H1 (cell line): Measurements from ENCODE around the gene SFTPB. TPM values are rescaled to one million over a fixed set of nuclear protein-coding genes. Genes with fewer than 3 reads are reported as not detected.

Source experiments
- CTCF ChIA-PET: fragments of 300-600 bp; sonication (Branson Sonifier 250); formaldehyde crosslinking; loops from one replicate; lab custom pipeline; 2021; ENCODE audit not compliant: partially characterized antibody; lab: Charles Lee
- POLR2A ChIA-PET: fragments of 300-600 bp; sonication (Branson Sonifier 250); formaldehyde crosslinking; loops from one replicate; lab custom pipeline; 2021; ENCODE audit warnings: inconsistent platforms; ENCODE audit not compliant: partially characterized antibody; lab: Charles Lee
- DNase-seq, 2 experiments: peaks; one replicate each; pipeline versions ENCODE4 v3.0.0 to v3.0.0-alpha.2; 2010 to 2022; ENCODE audit warnings: low spot score in 2 of 2, low read depth in 1 of 2, mixed read lengths in 1 of 2
- FAIRE-seq: peaks from 2 replicates; lab custom pipeline; 2011; peaks lifted over from hg19 to GRCh38; lab: Jason Lieb, UNC
- H2AFZ ChIP-seq: 2 replicates; pipeline ENCODE4 v1.8.1; 2012; ENCODE audit warnings: low read length, inconsistent platforms
- H2AK5ac ChIP-seq: 2 replicates; pipeline ENCODE4 v1.6.1; 2013; ENCODE audit warnings: low read depth, low read length
- H2BK120ac ChIP-seq: replicated peaks from 2 replicates; pipeline ENCODE3; 2013; ENCODE audit warnings: low read depth, low read length, inconsistent platforms
- H2BK12ac ChIP-seq: 2 replicates; pipeline ENCODE4 v1.6.1; 2013; ENCODE audit warnings: low read depth, low read length
- H2BK15ac ChIP-seq: 2 replicates; pipeline ENCODE4 v1.6.1; 2013; ENCODE audit warnings: low read length
- H2BK20ac ChIP-seq: 2 replicates; pipeline ENCODE4 v1.6.1; 2013; ENCODE audit warnings: low read length
- H2BK5ac ChIP-seq: 2 replicates; pipeline ENCODE4 v1.6.1; 2013; ENCODE audit warnings: low read depth, low read length
- H3K14ac ChIP-seq: 2 replicates; pipeline ENCODE4 v1.6.1; 2013; ENCODE audit warnings: inconsistent platforms; ENCODE audit not compliant: insufficient read length
- H3K18ac ChIP-seq: 2 replicates; pipeline ENCODE4 v1.6.1; 2013; ENCODE audit warnings: low read length; ENCODE audit errors: extremely low read depth
- H3K23ac ChIP-seq: 2 replicates; pipeline ENCODE4 v1.6.1; 2013; ENCODE audit warnings: inconsistent platforms; ENCODE audit not compliant: insufficient read length
- H3K23me2 ChIP-seq: 2 replicates; pipeline ENCODE4 v1.6.1; 2013; ENCODE audit warnings: low read depth, low read length
- H3K27ac ChIP-seq: 2 replicates; pipeline ENCODE4 v1.6.1; 2011; ENCODE audit warnings: low read depth, low read length, inconsistent platforms
- H3K27me3 ChIP-seq, 4 experiments: replicated peaks in 1 of 4; 1 replicate in 1 of 4; 2 replicates in 3 of 4; pipeline versions ENCODE4 v1.6.1 to v1.8.1; 2011 to 2013; ENCODE audit warnings: low read length in 3 of 4, mild to moderate bottlenecking in 3 of 4, inconsistent platforms in 2 of 4, mixed read lengths in 2 of 4, moderate library complexity in 1 of 4; ENCODE audit not compliant: control insufficient read depth in 3 of 4, insufficient read depth in 3 of 4; ENCODE audit errors: extremely low read depth in 1 of 4
- H3K36me3 ChIP-seq, 4 experiments: 2 replicates each; pipeline versions ENCODE4 v1.6.1 to v1.8.1; 2011 to 2013; ENCODE audit warnings: mild to moderate bottlenecking in 4 of 4, low read length in 3 of 4, moderate library complexity in 2 of 4, control low read depth in 1 of 4, inconsistent platforms in 1 of 4; ENCODE audit not compliant: insufficient read depth in 4 of 4, control insufficient read depth in 2 of 4
- H3K4ac ChIP-seq: replicated peaks from 2 replicates; pipeline ENCODE3; 2013; ENCODE audit warnings: low read length, low read depth, mixed read lengths, inconsistent platforms; ENCODE audit not compliant: insufficient read length
- H3K4me1 ChIP-seq, 4 experiments: replicated peaks in 1 of 4; 1 replicate in 1 of 4; 2 replicates in 3 of 4; pipeline versions ENCODE4 v1.6.1 to v1.8.1; 2011 to 2013; ENCODE audit warnings: low read length in 3 of 4, inconsistent platforms in 2 of 4, mixed read lengths in 1 of 4; ENCODE audit not compliant: insufficient read depth in 4 of 4, control insufficient read depth in 3 of 4
- H3K4me2 ChIP-seq, 2 experiments: 2 replicates each; pipeline versions ENCODE4 v1.6.1 to v1.8.1; 2011 to 2013; ENCODE audit warnings: low read depth in 2 of 2, low read length in 2 of 2, control low read depth in 1 of 2, inconsistent platforms in 1 of 2, mild to moderate bottlenecking in 1 of 2; ENCODE audit not compliant: insufficient read depth in 1 of 2
- H3K4me3 ChIP-seq, 4 experiments: fragments of 200-600, 300-600 bp in 1 of 4; sonication (generic), shearing (Covaris generic), sonication (Bioruptor Twin) in 1 of 4; 2 replicates each; pipeline versions ENCODE4 v1.5.1 to v1.8.1; 2011 to 2016; ENCODE audit warnings: low read length in 4 of 4, low read depth in 3 of 4, control low read depth in 2 of 4, inconsistent platforms in 2 of 4, mild to moderate bottlenecking in 2 of 4, mixed read lengths in 1 of 4, moderate library complexity in 1 of 4; ENCODE audit not compliant: insufficient read depth in 2 of 4; ENCODE audit errors: extremely low read depth in 1 of 4
- H3K56ac ChIP-seq: replicated peaks from 2 replicates; pipeline ENCODE3; 2013; ENCODE audit warnings: low read depth, mild to moderate bottlenecking, mixed read lengths, low read length, inconsistent platforms; ENCODE audit not compliant: insufficient read length
- H3K79me1 ChIP-seq: 2 replicates; pipeline ENCODE4 v1.6.1; 2013; ENCODE audit warnings: low read depth, low read length, control low read depth
- H3K79me2 ChIP-seq, 2 experiments: 2 replicates each; pipeline versions ENCODE4 v1.6.1 to v1.8.1; 2012 to 2013; ENCODE audit warnings: low read length in 2 of 2, mild to moderate bottlenecking in 2 of 2, inconsistent platforms in 1 of 2; ENCODE audit not compliant: insufficient read depth in 2 of 2, control insufficient read depth in 1 of 2
- H3K9ac ChIP-seq, 4 experiments: replicated peaks in 1 of 4; 1 replicate in 1 of 4; 2 replicates in 3 of 4; pipeline versions ENCODE4 v1.6.1 to v1.8.1; 2011 to 2013; ENCODE audit warnings: low read depth in 3 of 4, low read length in 3 of 4, control low read depth in 2 of 4, mild to moderate bottlenecking in 2 of 4, moderate library complexity in 2 of 4, inconsistent platforms in 1 of 4; ENCODE audit errors: extremely low read depth in 1 of 4
- H3K9me3 ChIP-seq, 2 experiments: 2 replicates each; pipeline versions ENCODE4 v1.6.1 to v1.8.1; 2012 to 2013; ENCODE audit warnings: mild to moderate bottlenecking in 2 of 2, moderate library complexity in 2 of 2, control low read depth in 1 of 2, inconsistent platforms in 1 of 2, low read depth in 1 of 2, low read length in 1 of 2, mixed read lengths in 1 of 2; ENCODE audit not compliant: insufficient read depth in 2 of 2
- H4K20me1 ChIP-seq, 2 experiments: replicated peaks in 1 of 2; 2 replicates each; pipeline versions ENCODE3 to v1.8.1; 2011 to 2013; ENCODE audit warnings: inconsistent platforms in 2 of 2, low read length in 2 of 2, mild to moderate bottlenecking in 1 of 2; ENCODE audit not compliant: insufficient read depth in 2 of 2, control insufficient read depth in 1 of 2
- H4K5ac ChIP-seq: 2 replicates; pipeline ENCODE4 v1.6.1; 2013; ENCODE audit warnings: low read length, low read depth, mixed read lengths, inconsistent platforms; ENCODE audit not compliant: insufficient read length
- H4K8ac ChIP-seq: 2 replicates; pipeline ENCODE4 v1.8.0; 2013; ENCODE audit warnings: mild to moderate bottlenecking, moderate library complexity, low read length, inconsistent platforms; ENCODE audit not compliant: insufficient read depth; ENCODE audit errors: extremely low read depth
- H4K91ac ChIP-seq: replicated peaks from 2 replicates; pipeline ENCODE3; 2013; ENCODE audit warnings: low read length, mixed read lengths, inconsistent platforms; ENCODE audit not compliant: insufficient read length
- BRCA1 ChIP-seq: IDR thresholded peaks from 2 replicates; pipeline ENCODE4 v1.6.1; 2012; ENCODE audit warnings: low read depth, low read length, improper control_type of control experiment
- CBX5 ChIP-seq: fragments of 300-800, 300-1000 bp; sonication (generic); IDR thresholded peaks from 2 replicates; pipeline ENCODE4 v1.7.1; 2016; ENCODE audit warnings: antibody characterized with exemption, low read length, low read depth
- CBX8 ChIP-seq: fragments of 300-800, 300-1000 bp; sonication (generic); IDR thresholded peaks from 2 replicates; pipeline ENCODE4 v1.7.1; 2016; ENCODE audit warnings: low read depth, low read length, borderline replicate concordance
- CHD1 ChIP-seq: IDR thresholded peaks from 2 replicates; pipeline ENCODE4 v1.6.1; 2012; ENCODE audit warnings: low read depth, low read length, improper control_type of control experiment
- KDM1A ChIP-seq: fragments of 200-600, 300-600 bp; sonication (generic); IDR thresholded peaks from 2 replicates; pipeline ENCODE4 v1.7.1; 2016; ENCODE audit warnings: mild to moderate bottlenecking, low read length, borderline replicate concordance
- MAX ChIP-seq: IDR thresholded peaks from 2 replicates; pipeline ENCODE4 v1.6.1; 2012; ENCODE audit warnings: inconsistent platforms
- POLR2AphosphoS5 ChIP-seq: IDR thresholded peaks from 2 replicates; pipeline ENCODE4 v1.6.1; 2011; ENCODE audit warnings: low read depth, low read length
- SIN3A ChIP-seq, 2 experiments: IDR thresholded peaks in 1 of 2; conservative IDR thresholded peaks in 1 of 2; 2 replicates each; pipeline ENCODE4 v1.6.1; 2011 to 2012; ENCODE audit warnings: low read length in 2 of 2, improper control_type of control experiment in 1 of 2, low read depth in 1 of 2, mild to moderate bottlenecking in 1 of 2
- SIRT6 ChIP-seq: IDR thresholded peaks from one replicate; pipeline ENCODE4 v1.7.1; 2012; ENCODE audit warnings: low read length, inconsistent platforms
- SP1 ChIP-seq: IDR thresholded peaks from 2 replicates; pipeline ENCODE4 v1.6.1; 2011; ENCODE audit warnings: low read depth, low read length
- SP2 ChIP-seq: IDR thresholded peaks from 2 replicates; pipeline ENCODE4 v1.6.1; 2012; ENCODE audit warnings: mild to moderate bottlenecking, low read length, inconsistent platforms
- TBP ChIP-seq: IDR thresholded peaks from 2 replicates; pipeline ENCODE4 v1.6.1; 2011; ENCODE audit warnings: low read depth, low read length, improper control_type of control experiment
- TCF12 ChIP-seq: IDR thresholded peaks from 2 replicates; pipeline ENCODE4 v1.6.1; 2011; ENCODE audit warnings: low read depth, mild to moderate bottlenecking, low read length
- YY1 ChIP-seq: IDR thresholded peaks from 2 replicates; pipeline ENCODE4 v1.6.1; 2011; ENCODE audit warnings: low read depth, mild to moderate bottlenecking, low read length
- WGBS, 2 experiments: shearing (Covaris generic) in 1 of 2; methylation state at CpG; one replicate each; pipeline versions ENCODE4 v1.1.6 to v1.1.7; 2013 to 2015; ENCODE audit warnings: low lambda C conversion rate in 2 of 2, mixed read lengths in 2 of 2, inconsistent platforms in 1 of 2, low coverage in 1 of 2, missing lambda C conversion rate in 1 of 2; ENCODE audit not compliant: insufficient replicate concordance in 2 of 2, insufficient coverage in 1 of 2, insufficient read length in 1 of 2; ENCODE audit errors: extremely low coverage in 1 of 2, missing lambda C conversion rate in 1 of 2; 5-methylcytosine and 5-hydroxymethylcytosine counted together
- polyA plus RNA-seq, 7 experiments: library from polyadenylated mRNA; depleted of rRNA in 3 of 7; stranded (reverse) in 5 of 7; unstranded in 2 of 7; fragments of >200 nt in 5 of 7; fragments of 200-250 nt in 2 of 7; gene quantifications; 1 replicate in 5 of 7; 2 replicates in 1 of 7; 4 replicates in 1 of 7; pipeline versions ENCODE4 v1.2.1 to v1.2.3, GENCODE V29; 2011 to 2013; ENCODE audit warnings: missing spikeins in 2 of 7, mixed read lengths in 2 of 7
- total RNA-seq: library from RNA; stranded (reverse); fragmentation: NEBNext Ultra II Directional; extraction: Animal tissue kit (Norgen Biotek cat#: 25700); gene quantifications from 2 replicates; pipeline ENCODE4 v1.2.1, GENCODE V29; 2021

The SFTPB gene
- total and polyA plus RNA-seq, 2 of the 8 experiments (the other 6 are each of a cell fraction or from before 2014, with no cell fraction given) = not detected

GRCh38 chr2:85655961-85656417 lies 12.0 kb downstream of the SFTPB start:
- ChIA-PET CTCF (interaction anchor here (2.0 kb wide), 1 partner anchor 18 kb away, joined by 7 read pairs; no protein-coding TSS in a partner anchor), POLR2A (interaction anchor here (1.2 kb wide), 1 partner anchor 38 kb away, joined by 3 read pairs; no protein-coding TSS in a partner anchor)
- Histone ChIP-seq H3K9me3 (no peaks in the 10 kb centered on the region), H3K56ac (no peak overlapping the region), H2BK15ac (no peak overlapping the region), H2BK120ac (no peak overlapping the region), H3K27me3 (no peaks in the 10 kb centered on the region), H2AK5ac (no peak overlapping the region), H3K27ac (no peak overlapping the region)
- 90% methylated on average over 7 of the region's 7 CpGs; no CpG with 5 or more reads in 1 of the 2 experiments for WGBS, 2 experiments
- FAIRE-seq = no peak
- DNase-seq = no peak
- no peak for TF ChIP-seq TBP
- no peak for TF ChIP-seq SP2
- no peak for TF ChIP-seq BRCA1
- TF ChIP-seq SP1 = no peak
- TF ChIP-seq CBX8 = no peak
- no peak for TF ChIP-seq MAX
- no peak for TF ChIP-seq KDM1A
- no peak for TF ChIP-seq TCF12
- no peak for TF ChIP-seq SIN3A (conservative IDR thresholded peaks at IDR 0.05 in 1 of 2, IDR thresholded peaks at IDR 0.05 in 1 of 2; ENCODE audit: low read depth in 1 of 2, low read length in 2 of 2)
- TF ChIP-seq SIRT6 = no peak
- no peak for TF ChIP-seq CHD1
- no peak for TF ChIP-seq YY1
- no peak for TF ChIP-seq POLR2AphosphoS5
- no peak for TF ChIP-seq CBX5
- TF ChIP-seq, all 59 proteins: peak for 0
- H3K9ac ChIP-seq = no peak overlapping the region
- H3K79me1 ChIP-seq = no peaks in the 10 kb centered on the region; the same call in 1 of the 2 replicates
- H3K36me3 ChIP-seq = peaks cover 6 to 26% (median 11%) of the 10 kb centered on the region in 4 experiments; a peak in 6 of 8 replicates
- no peak overlapping the region for H2BK20ac ChIP-seq
- H3K79me2 ChIP-seq = no peaks in the 10 kb centered on the region
- no peak overlapping the region for H3K4ac ChIP-seq
- H3K4me3 ChIP-seq = no peak overlapping the region
- no peak overlapping the region for H4K8ac ChIP-seq
- no peak overlapping the region for H2AFZ ChIP-seq
- H4K91ac ChIP-seq = no peak overlapping the region
- peaks cover 0 to 6% (median 0%) of the 10 kb centered on the region in 4 experiments; a peak in 1 of 7 replicates for H3K4me1 ChIP-seq
- H3K23me2 ChIP-seq = no peaks in the 10 kb centered on the region
- no peak overlapping the region for H3K18ac ChIP-seq
- H2BK5ac ChIP-seq = no peak overlapping the region
- peaks cover 0 to 3% of the 10 kb centered on the region in 2 experiments for H4K20me1 ChIP-seq
- no peak overlapping the region for H3K14ac ChIP-seq
- H4K5ac ChIP-seq = no peak overlapping the region
- H3K23ac ChIP-seq = no peak overlapping the region
- no peak overlapping the region for H2BK12ac ChIP-seq
- H3K4me2 ChIP-seq = no peak overlapping the region
